Bronchial epithelial cell (primary cell): ENCODE data around the gene ETAA1. TPM values are rescaled to one million over a fixed set of nuclear protein-coding genes. Genes with fewer than 3 reads are reported as not detected.

Experiments used
- DNase-seq: peaks from one replicate; pipeline ENCODE4 v3.0.0-alpha.2; 2010; ENCODE audit warnings: low read depth
- FAIRE-seq: peaks from 2 replicates; lab custom pipeline; 2011; peaks lifted over from hg19 to GRCh38; lab: Jason Lieb, UNC
- H3K27me3 ChIP-seq: 2 replicates; pipeline ENCODE4 v1.5.1; 2011; ENCODE audit warnings: low read length; ENCODE audit not compliant: control insufficient read depth, insufficient read depth
- H3K36me3 ChIP-seq: 2 replicates; pipeline ENCODE4 v1.5.1; 2011; ENCODE audit warnings: low read length; ENCODE audit not compliant: control insufficient read depth, insufficient read depth
- H3K4me3 ChIP-seq: 2 replicates; pipeline ENCODE4 v1.5.1; 2011; ENCODE audit warnings: mild to moderate bottlenecking, low read depth, low read length, control low read depth
- total RNA-seq: library from RNA; depleted of rRNA; stranded (reverse); fragments of >200 nt; gene quantifications from 2 replicates; pipeline ENCODE4 v1.2.1, GENCODE V29; 2014
- TF ChIP-seq, protein P1 (sequence below): IDR thresholded peaks from 2 replicates; pipeline ENCODE4 v1.5.1; 2011; ENCODE audit warnings: mild to moderate bottlenecking, moderate library complexity, low read length, control low read depth, inconsistent platforms; ENCODE audit not compliant: insufficient read depth, severe bottlenecking

The ETAA1 gene
- total RNA-seq, 1 donor from 2014 or later: 16.8 TPM

DNA sequence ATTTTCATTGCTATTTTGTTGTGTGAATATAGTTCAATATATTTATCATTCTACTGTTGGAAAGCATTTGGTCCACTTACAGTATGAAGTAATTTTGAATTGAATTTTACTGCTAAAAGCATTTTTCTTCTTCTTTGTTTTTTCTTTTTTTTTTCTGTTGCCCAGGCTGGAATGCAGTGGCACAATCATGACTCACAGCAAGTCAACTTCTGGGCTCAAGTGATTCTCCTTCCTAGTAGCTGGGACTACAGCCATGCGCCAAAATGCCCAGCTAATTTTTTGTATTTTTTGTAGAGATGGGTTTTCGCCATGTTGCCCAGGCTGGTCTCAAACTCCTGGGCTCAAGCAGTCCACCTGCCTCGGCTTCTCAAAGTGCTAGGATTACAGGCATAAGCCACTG, 2.4 kb upstream of the ETAA1 start:
- H3K4me3 ChIP-seq: no peak overlapping the region
- DNase-seq: peak; percentile 64
- FAIRE-seq: no peak
- no peaks in the 10 kb centered on the region for H3K36me3 ChIP-seq
- TF ChIP-seq, protein P1, sequence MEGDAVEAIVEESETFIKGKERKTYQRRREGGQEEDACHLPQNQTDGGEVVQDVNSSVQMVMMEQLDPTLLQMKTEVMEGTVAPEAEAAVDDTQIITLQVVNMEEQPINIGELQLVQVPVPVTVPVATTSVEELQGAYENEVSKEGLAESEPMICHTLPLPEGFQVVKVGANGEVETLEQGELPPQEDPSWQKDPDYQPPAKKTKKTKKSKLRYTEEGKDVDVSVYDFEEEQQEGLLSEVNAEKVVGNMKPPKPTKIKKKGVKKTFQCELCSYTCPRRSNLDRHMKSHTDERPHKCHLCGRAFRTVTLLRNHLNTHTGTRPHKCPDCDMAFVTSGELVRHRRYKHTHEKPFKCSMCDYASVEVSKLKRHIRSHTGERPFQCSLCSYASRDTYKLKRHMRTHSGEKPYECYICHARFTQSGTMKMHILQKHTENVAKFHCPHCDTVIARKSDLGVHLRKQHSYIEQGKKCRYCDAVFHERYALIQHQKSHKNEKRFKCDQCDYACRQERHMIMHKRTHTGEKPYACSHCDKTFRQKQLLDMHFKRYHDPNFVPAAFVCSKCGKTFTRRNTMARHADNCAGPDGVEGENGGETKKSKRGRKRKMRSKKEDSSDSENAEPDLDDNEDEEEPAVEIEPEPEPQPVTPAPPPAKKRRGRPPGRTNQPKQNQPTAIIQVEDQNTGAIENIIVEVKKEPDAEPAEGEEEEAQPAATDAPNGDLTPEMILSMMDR: no peak
- no peaks in the 10 kb centered on the region for H3K27me3 ChIP-seq

DNA sequence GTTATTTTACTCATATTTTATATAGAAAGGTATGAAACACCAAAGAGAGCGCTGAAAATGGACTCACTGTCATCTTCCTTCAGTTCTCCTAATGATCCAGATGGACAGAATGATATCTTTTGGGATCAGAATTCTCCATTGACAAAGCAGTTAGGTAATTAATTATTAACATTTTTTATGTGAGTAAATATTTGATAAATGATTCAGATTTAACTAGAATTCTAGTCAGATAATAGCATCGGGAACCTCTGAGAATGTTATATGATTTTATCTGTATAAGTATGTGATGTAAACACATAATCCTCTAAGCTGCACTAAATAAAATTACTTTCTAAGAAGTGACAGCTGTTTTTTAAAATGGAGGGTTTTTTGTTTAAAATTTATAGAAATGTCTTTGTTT, 2.0 kb downstream of the ETAA1 start:
- DNase-seq (no peak), FAIRE-seq (no peak)
- TF ChIP-seq, protein P1: no peak
- Histone ChIP-seq H3K4me3 (no peak overlapping the region), H3K27me3 (no peaks in the 10 kb centered on the region), H3K36me3 (peaks cover 2% of the 10 kb centered on the region)

DNA sequence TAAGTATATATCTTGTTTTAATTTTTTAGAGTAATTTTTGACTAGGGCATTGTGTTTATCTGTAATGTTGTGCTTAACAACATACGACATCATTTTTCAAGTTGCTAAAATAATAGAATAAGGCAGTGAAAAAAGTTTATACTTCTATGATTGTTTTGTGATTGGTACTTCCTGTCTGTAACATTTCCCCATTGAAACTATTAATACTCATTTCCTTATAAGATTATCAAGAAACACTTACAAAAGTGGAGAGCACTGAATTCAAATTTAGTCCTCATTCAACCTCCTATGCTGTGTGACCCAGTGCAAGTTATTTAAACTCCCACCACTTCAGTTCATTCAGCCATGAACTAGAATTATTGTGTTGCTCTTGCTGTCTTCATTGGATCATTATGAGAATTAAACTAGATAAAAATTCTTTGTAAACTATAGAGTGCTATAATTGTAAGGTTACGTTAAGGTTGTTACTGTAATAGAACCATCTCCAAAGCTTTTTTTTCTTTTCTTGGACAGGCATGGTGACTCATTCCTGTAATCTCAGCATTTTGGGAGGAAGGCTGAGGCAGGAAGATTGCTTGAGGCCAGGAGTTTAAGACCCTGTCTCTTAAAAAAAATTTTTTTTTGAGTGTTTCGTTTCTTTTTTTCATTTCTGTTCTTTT, 2.8 kb downstream of the ETAA1 start:
- peaks cover 2% of the 10 kb centered on the region for H3K36me3 ChIP-seq
- no peak for FAIRE-seq
- DNase-seq: peak; percentile 68
- no peaks in the 10 kb centered on the region for H3K27me3 ChIP-seq
- H3K4me3 ChIP-seq: no peak overlapping the region
- TF ChIP-seq, protein P1: no peak

DNA sequence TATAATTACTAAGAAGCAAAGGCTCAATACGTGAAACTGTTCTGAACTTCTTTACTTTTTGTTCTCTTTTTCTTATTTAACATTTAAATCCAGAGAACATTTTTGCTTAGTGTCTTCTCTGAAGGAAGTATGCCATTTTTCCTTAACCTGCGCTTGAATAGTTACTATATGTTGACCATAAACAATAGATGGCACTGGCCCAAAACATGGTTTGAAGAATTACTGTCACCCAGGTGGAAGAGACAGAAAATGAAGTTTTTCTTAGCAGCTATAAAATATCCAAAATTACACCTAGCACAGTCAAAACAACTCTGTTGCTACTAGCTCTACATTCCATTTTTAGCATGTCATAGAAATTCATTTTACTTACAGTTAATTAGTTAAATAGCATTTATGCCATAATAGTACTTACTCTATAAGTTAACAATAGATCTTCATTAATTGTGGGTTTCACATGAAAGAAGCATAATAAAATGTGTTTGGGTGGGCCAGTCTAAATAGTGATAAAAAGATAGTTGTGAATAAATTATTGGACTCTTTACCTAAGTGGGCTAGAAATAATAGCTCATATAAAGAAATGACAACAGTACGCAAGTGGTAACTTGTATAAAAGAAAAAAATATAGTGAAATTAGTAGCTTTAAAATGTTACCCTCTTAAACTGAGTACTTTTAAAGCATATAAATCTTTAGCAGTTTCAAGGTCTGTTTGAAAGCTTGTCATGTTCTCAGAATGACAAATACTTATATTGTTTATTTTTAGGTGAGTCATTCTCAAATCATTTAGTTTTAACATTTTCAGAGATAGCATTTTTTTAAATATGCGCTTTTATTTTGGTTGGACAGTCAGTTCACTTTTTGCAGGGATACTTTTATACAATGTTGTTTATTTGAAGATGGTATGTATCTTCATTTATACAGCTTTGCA, 3.7 kb downstream of the ETAA1 start:
- Histone ChIP-seq H3K27me3 (no peaks in the 10 kb centered on the region), H3K4me3 (no peak overlapping the region), H3K36me3 (peaks cover 2% of the 10 kb centered on the region)
- TF ChIP-seq, protein P1: no peak
- FAIRE-seq (no peak), DNase-seq (peak; percentile 67)

- no peak for DNase-seq
- H3K36me3 ChIP-seq: peaks cover 1% of the 10 kb centered on the region
- TF ChIP-seq, protein P1: no peak
- no peaks in the 10 kb centered on the region for H3K27me3 ChIP-seq
- H3K4me3 ChIP-seq: no peak overlapping the region
- FAIRE-seq: no peak
Measured at GRCh38 chr2:67408346-67408745, 11.2 kb downstream of the ETAA1 start.
